GM12872 (cell line): ENCODE results near the gene HSP90B1.

Experiments
- CTCF ChIP-seq: IDR thresholded peaks from 3 replicates; pipeline ENCODE4 v1.5.1; 2011; ENCODE audit warnings: low read depth, mild to moderate bottlenecking, low read length, moderate library complexity; ENCODE audit not compliant: insufficient read depth

The HSP90B1 gene

GRCh38 chr12:103952497-103952896 is 22.3 kb downstream of the HSP90B1 start:
- TF ChIP-seq CTCF: no peak

GRCh38 chr12:103955811-103956508 is 25.8 kb downstream of the HSP90B1 start:
- no peak for TF ChIP-seq CTCF

- TF ChIP-seq CTCF: no peak
These were observed 26.4 kb downstream of the HSP90B1 start for GRCh38 chr12:103956509-103957027.

GRCh38 chr12:103957865-103958388 is 27.7 kb downstream of the HSP90B1 start:
- no peak for TF ChIP-seq CTCF

GRCh38 chr12:103958621-103959020 is 28.4 kb downstream of the HSP90B1 start:
- no peak for TF ChIP-seq CTCF

- TF ChIP-seq CTCF: no peak
These were observed 30.5 kb downstream of the HSP90B1 start for GRCh38 chr12:103960616-103961227.

GRCh38 chr12:103962493-103962892 is 32.3 kb downstream of the HSP90B1 start:
- TF ChIP-seq CTCF: no peak
